Stromal cell of bone marrow (primary cell): ENCODE data around the gene CFAP251.
"Not testable (repeated sequence)": the region's sequence is repeated elsewhere in the genome, so short reads cannot be mapped to it uniquely, and the experiment has no call there.

ENCODE experiments used
- DNase-seq: peaks from one replicate; pipeline ENCODE4 v3.0.0-alpha.2; 2012; ENCODE audit warnings: low read depth

CFAP251 gene

DNA sequence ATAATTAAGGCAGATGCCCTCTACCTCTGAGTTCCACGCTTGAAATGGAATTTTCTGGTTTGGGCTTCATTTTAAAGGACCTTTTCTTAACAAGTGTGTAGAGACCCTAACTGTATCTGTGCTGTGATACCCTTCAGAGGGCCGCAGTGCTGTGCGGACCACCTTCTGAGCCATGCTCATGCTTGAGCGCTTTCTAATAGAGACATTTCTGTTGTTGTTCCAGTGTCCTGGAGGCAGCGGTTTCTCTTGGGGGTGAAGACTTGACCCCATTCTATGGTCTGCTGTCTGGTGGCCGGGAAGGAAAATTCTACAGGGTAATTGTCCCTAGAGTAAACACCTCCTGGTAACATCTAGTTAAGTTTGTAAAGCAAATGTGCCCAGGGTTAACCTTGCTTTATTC, 56.6 kb downstream of the CFAP251 start:
- DNase-seq = no peak

DNA sequence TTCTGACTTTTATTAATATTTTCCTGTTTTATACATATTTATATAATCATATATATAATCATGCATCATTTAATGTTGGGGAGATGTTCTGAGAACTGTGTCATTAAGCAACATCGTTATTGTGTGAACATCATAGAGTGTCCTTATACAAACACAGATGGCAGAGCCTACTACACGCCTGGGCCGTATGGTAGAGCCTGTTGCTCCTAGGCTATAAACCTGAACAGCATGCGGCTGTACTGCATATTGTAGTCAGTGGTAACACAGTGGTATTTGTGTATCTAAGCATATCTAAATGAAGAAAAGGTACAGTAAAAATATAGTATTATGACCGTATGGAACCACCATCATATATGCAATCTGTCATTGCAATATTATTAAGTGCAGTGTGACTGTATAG, 58.6 kb downstream of the CFAP251 start:
- no peak for DNase-seq

DNA sequence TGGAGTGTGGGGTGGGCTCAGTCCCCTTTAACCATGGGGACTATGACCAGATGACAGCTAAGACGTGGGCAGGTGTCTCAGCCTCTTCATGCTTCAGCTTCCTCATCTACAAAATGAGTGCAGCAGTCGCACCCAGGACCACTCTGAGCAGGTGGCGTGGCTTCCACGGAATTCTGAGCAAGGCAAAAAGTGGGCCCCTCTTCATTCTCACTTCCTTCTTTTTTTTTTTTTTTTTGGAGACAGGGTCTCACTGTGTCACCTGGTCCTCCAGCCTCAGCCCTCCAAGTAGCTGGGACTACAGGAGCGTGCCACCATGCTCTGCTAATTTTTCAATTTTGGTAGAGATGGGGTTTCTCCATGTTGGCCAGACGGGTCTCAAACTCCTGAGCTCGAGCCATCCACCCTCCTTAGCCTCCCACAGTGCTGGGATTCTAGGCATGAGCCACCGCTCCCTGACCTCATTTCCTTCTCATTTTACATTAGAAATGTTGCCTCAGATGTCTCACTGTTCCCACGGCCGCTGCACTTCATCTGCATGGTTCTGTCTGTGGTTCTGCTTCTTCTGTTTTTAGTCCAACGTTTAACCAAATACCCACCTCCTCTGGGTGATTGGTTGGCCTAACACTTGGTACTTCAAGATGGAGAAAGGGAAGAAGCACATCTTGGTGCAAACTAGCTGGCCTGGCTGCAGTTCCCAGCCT, 61.9 kb downstream of the CFAP251 start:
- peak; percentile 40 for DNase-seq

DNA sequence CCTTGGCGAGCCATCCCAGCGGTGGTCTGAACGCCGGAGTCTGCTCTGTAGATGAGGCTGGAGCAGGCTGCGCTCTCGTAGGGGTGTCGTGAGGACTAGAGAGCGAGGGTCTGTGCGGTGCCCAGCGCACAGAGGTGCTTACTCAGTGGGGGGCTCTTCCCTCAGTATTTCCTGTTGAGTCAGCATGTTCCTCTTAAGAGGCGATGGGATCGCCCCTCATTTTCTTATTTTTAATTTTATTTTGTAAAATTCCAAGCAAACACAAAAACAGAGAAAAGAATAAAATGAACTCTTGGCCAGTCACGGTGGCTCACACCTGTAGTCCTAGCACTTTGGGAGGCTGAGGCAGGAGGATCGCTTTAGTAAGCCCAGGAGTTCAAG, 62.5 kb downstream of the CFAP251 start:
- DNase-seq = no peak

DNA sequence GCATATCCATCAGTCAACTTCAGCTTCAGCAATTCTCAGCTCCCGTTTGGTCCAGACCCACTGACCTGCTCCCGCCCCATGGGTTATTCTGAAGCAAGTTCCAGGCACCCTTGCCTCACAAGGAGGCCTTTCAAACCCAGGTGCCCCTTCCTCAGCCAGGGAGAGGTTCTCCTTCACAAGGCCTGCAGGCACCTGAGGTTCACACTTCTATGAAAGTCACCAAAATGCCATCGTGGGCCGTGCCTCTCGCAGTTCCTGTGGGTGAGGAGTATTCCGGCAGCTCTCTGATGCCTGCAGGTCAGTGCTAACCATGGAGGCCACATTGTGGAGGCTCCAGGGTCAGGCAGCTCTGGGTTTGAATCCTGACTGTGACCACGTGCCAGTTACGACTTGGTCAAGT, 63.1 kb downstream of the CFAP251 start:
- no peak for DNase-seq

DNA sequence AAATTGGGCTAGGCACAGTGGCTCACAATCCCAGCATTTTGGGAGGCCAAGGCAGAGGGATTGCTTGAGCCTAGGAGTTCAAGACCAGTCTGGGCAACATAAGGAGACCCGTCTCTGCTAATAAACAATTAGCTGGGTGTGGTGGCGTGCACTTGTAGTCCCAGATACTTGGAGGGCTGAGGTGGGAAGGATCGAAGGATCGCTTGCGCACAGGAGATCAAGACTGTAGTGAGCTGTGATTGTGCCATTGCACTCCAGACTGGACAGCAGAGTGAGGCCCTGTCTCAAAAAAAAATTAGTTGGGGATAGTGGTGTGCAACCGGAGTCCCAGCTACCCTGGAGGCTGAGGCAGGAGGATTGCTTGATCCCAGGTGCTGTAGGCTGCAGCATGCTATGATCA, 64.6 kb downstream of the CFAP251 start:
- no peak for DNase-seq

DNA sequence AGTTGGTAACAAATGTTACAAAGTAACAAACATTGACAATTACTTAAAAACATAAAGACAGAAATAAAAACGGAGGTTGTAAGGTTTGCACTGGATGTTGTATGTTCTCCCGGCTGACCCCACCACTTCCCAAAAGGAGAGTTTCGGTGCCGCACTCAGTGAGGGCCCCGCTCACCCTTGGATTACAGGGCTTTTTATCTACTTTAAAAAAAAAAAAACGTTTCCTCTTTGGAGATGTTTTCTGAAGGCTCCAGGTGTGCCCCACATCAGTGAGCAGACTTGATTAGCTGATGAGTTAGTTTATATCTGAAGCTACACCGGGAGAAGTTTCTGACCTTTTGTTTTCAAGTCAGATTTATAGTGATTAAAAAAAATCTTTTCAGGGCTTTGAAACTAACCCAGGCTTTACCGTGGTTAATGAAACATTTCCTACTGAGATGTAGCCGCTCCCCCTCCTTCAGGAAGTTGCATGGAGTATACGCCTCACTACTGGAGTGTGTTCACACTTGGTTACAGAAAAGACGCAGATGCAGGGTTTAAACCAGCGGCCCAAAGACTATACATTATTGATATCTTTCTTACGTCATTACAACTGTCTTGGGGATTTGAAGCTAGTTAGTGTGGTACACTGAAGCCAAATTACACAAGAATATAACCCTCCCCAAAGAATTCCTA, 65.3 kb downstream of the CFAP251 start:
- DNase-seq = no peak

DNA sequence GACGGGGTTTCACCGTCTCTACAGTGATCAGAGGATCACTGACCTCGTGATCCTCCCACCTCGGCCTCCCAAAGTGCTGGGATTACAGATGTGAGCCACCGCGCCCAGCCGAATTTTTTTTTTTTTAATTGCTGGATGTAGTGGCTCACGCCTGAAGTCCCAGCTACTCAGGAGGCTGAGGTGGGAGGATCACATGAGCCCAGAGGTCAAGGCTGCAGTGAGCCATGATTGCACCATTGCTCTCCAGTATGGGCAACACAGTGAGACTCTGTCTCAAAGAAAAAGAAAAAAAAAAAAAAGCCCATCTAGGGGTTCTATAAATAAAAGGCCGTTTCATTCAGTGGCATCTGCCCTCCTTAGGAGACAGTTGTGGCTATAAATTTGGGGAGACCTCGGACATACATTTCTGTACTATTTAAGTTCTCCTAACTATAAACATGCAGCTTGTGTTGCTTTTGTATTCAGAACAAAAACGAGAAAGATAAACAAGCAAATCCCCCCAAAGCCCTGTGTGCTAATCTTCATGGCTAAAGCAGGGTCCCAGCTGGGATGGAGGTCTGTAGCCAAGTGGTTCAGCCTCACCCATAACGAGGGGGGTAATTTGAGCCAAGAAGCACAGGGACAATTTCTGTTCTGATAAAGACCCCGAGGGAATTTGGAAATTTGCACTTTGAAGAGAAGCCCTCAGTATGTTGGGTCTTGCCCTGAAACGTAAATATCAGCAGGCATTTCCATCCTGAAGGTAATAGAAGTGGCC, 68.3 kb downstream of the CFAP251 start:
- DNase-seq = no peak

DNA sequence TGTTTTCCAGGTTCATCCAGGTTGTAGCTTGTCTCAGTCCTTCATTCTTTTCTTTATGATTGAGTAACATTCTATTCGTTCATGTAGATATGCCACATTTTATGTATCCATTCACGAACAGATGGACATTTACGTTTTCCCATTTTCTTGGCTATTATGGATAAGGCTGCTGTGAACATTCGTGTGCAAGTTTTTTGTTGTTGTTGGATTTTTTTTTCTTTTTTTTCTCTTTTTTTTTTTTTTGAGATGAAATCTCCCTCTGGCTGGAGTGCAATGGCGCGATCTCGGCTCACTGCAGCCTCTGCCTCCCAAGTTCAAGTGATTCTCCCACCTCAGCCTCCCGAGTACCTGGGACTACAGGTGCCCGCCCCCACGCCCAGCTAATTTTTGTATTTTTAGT, 70.1 kb downstream of the CFAP251 start:
- DNase-seq = not testable (repeated sequence)

DNA sequence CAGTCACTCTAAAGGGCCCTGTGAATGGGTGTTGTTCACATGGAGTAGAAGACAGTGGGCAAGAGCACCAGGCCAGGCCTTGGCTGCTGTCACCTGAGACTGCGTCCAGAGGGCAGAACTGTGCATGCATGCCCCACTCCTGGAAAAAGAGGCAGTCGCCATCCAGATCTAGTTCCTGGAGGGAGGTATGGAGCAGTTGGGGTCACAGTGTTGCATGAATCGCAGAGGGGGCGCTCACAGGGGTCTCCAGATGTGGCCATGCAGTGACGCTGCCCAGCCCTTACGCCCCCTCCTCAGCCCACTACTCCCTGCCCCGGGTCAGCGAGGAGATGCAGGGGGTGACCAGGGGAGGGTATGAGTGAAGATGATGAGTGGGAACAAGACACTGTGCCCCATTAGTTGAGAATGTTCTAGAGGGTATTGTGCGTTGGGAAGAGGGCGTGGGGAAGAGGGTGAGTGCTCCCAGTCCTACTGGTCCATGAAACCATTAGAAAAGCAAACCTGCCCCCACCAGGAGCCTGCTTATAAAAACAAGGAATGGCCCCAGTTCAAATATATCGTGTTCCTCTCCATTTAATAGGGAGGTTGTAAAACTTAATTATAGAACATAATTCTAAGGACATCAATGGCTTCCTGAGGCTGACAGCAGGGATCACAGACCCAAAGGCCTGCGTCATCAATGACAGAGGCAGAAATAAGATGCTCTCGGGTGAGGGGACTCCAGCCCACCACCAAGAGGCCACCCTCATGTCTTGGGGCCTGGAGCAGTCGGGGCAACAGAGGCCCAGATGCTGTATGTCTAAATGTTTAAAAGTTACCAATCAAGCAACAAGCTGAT, 71.1 kb downstream of the CFAP251 start:
- DNase-seq = no peak

DNA sequence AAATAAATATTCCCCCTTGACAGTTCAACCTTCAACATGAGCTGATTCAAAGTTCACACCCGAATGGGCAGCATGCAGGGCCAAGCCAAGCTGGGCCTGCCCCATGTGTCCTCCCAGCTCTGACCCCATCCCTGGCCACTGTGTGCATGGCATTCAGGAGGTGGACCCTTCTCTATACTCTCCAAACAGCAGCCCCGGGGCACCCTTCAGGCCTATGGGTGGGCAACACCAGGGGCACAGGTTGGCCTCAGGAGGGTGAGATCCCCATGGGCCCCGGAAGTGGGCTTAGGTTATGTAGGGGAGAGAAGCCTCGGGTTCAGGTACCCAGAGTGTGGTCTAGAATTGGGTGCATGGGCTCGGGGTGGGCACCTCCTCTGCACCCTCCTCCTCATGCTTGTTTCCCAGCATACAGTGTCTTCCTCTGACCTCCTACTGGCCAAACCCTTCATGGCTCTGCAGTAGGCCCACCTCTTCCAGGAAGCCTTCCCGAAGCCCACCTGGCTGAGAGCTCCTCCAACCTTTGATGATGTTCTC, 71.8 kb downstream of the CFAP251 start:
- DNase-seq = no peak

DNA sequence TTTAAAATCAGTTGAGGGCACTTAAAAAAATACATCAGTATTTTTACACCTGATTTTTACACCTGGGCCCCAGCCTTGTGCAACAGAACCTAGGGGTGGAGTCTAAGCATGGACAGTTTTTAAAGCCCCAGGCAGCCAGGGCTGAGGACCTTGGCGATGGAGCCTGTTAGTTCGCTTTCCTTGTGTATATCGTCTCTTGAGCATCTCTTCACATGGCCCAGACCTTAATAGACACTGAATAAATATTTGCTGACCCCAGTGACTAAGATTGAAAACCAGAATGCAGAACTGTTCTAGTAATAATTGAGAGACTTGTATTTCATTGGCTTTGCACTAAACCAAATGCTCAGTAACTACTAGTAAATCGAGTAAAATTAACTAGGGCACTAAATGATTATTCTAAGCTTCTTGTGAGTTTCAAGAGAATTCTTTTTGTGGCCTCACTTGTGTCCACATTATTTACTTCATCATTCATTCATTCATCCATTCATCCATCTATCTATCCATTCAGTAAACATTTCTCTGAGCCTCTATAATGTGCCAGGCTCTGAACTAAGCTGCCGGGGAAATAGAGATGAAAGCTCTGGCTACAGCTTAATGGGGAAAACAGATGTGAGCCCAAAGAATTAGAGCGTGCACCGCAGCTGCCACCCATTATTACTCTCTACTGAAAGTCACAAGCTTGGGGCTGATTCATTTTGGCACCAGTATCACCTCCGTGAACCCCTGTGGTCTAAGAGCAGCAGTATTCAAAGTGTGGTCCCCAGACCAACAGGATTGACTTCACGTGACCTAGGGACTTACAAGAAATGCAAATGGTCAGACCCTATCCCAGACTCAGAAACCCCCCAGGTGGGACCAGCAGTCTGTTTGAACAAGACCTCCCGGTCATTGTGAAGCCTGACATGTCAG, 72.6 kb downstream of the CFAP251 start:
- DNase-seq = no peak

DNA sequence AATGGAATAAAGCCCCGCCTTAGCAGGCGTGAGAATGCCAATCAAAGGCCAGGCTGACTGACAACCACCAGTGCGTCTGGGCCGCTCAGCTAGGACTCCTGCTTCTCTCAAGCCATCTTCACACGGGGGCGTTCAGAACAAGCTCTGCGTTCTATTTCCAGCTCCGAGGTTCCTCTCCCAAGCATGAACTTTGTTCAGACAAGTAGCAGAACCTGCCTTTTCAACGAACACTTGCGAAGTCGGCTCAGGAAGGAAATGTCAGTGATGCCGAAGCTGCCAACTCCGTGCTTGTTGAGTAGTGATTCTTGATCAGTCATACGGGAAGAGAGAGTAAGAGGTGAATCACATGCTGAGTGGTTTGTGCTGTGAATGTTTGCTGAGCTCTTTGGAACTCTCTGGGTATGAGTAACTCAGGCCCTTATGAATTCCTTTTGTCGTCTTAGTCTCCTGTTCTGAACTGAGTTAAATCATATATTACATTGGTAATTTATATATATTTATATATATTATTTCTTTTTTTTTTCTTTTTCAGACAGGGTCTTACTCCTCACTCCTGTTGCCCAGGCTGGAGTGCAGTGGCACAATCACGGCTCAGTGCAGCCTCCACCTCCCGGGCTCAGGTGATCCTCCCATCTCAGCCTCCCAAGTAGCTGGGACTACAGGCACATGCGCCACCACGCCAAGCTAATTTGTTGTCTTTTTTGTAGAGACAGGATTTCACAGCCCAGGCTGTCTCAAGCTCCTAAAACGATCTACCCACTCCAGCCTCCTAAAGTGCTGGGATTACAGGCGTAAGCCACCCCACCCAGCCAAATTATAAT, 73.9 kb downstream of the CFAP251 start:
- peak; percentile 97 for DNase-seq

DNA sequence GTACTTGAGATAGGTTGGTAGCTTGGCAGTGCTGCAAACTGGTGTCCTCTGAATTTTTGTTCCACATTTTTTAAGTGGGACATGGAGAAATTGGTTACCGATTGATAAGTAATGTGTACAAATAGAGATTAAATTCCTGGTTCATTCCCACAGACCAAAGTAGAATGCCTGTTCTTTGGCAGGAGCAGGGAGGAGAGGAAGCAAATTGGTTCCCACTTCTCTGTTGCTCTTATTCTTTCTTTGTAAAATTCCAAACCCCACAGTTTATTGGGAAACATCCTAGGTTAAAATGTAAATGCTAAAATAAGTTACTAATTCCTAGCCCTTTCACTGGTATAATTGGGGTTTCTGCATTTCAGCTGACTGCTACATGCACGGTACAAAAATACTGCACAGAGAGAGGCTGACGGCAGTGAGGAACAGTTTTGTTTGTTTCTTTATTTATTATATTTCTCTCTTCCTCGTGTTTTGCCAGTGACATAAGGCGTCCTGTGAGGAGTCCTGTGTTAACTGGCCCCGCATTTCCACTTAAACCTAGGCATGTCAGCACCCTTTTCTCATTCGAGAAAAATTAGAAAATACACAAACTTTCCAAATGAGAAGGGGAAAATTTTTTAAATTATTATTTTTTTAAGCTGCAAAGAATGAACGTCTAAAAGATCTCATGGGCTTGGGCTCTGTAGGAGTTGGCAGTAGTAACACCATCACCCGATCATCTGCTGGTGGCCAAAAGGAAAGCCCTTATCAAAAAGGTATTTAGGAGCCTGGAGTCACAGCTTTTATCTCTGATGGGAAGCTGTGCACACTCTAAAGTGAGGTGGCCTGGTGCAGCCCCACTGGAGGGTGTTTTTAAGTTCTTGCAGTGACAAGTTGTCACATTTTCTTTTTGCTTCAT, 77.9 kb downstream of the CFAP251 start:
- DNase-seq = no peak

DNA sequence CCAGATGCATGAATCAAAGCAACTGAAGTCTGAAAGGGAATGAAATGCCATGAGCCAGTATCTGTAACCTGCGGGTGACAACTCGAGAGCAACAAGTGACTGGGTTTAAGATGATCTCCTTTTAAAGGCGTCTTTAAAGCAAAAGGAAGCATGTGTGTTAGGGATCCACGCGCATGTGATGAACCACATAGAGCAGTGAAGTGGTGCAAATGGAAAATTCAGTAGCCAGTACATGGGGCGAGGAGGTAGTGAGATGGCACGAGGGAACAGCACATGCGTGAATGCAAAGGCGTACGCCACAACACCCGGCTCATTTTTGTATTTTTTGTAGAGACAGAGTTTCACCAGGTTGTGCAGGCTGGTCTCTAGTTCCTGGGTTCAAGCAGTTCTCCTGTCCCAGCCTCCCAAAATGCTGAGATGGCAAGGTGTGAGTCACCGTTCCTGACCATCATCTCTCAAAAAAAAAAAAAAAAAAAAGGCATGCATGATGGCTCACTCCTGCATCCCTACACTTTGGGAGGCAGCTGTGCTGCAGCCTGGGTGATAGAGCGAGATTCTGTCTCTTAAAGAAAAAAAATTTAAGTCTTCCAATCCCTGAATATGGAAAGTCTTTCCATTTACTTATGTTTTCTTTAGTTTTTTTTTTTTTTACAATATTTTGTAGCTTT, 78.7 kb downstream of the CFAP251 start:
- DNase-seq = no peak

DNA sequence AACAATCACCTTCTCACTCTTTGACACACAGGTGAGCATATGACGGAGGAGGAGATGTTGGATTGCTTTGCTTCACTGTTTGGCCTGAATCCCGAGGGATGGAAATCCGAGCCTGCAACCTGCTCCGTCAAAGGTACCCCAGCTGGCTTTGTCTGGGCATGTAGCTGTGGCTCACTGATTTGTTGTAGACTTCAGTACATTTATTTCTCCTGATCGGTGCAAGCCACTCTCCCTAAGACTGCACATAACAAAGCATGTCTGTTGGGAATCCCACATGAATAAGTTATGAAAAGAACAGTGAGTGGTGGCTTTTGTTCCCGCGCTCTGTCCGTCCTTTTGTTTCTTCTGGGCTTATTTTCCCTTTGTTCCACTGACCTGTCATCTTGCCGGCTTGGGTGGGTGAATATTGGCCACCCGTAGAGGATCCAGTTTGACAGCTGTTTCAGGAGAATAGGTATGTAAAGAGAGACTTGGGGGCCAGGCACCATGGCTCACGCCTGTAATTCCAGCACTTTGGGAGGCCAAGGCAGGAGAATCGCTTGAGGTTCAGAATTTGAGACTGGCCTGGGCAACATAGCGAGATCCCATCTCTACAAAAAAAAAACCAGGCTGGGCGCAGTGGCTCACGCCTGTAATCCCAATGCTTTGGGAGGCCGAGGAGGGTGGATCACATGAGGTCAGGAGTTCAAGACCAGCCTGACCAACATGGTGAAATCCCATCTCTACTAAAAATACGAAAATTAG, 83.2 kb downstream of the CFAP251 start:
- no peak for DNase-seq
